ENCODE results near the gene TMED7.
"Not testable (repeated sequence)": the region's sequence is repeated elsewhere in the genome, so short reads cannot be mapped to it uniquely, and the experiment has no call there.

Gene TMED7

DNA sequence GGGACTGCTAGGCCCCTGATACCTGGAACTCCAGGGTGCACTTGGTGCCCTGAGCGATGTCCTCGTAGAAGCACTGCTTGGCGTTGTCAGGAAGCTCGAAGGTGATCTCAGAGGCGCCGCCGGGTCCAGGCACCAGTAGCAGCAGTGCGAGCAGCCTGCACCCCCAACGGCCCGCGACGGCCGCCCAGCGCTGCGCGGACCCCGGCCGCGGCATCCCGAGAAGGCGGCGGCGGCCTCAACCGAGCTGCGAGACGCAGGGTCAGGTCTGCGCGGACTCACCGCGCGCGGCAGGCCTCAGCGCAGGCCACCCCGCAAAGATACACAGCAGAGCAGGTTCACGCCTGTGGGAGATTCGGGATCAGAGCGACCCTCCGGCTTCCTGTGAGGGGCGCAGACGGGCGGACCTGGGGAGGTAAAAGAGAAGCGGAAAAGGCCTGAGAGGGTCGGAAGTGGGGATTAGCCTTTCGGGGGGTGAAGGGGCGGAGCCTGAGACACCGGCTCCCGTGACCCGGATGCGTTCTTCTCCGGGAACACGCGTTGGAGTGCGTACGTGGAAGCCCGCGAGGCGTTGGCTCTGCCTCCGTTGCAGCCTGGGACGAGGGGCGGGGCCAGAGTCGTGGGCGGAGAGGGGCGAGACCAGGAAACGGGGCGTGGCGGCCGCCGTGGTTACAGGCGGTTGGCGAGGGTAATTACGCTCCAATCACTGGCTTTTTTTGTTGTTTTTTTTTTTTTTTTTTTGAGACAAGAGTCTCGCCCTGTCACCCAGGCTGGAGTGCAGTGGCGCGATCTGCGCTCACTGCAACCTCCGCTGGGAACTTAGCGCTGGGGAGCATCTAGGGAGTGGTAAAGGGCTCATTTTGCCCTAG, at the start of gene TMED7:
TSS of gene TMED7 (minus strand) at position 458 of the 866 bp plus-strand sequence. CDS start at position 214, 244 bp downstream.
- DNase-seq (ENCODE audit: low read depth in 2 of 2), result peak; percentile 100

DNA sequence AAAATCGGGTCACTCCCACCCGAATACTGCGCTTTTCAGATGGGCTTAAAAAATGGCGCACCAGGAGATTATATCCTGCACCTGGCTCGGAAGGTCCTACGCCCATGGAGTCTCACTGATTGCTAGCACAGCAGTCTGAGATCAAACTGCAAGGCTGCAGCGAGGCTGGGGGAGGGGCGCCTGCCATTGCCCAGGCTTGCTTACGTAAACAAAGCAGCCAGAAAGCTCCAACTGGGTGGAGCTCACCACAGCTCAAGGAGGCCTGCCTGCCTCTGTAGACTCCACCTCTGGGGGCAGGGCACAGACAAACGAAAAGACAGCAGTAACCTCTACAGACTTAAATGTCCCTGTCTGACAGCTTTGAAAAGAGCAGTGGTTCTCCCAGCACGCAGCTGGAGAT, 48.9 kb upstream of the TMED7 start:
- DNase-seq (ENCODE audit: low read depth in 2 of 2), result not testable (repeated sequence)

DNA sequence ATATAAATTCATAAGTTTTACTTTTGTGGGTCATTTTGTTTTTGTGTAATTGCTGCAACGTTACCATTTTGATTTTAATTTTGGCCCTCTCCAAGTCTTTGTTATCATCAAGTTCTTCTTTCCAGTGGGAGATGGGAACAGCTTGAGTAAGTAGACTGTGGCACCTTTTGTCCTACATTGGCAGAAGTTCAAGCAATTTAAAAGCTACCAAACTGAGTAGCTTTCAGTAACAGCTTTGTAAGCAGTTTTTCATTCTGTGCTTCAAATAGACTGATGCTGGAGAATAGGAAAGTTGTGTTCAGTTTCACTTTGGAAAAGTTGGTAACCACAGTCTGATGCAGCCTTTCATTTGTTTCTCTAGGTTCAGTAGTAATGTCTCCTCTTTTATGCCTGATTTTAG, 47.8 kb upstream of the TMED7 start:
- no peak for DNase-seq (ENCODE audit: low read depth in 2 of 2)

DNA sequence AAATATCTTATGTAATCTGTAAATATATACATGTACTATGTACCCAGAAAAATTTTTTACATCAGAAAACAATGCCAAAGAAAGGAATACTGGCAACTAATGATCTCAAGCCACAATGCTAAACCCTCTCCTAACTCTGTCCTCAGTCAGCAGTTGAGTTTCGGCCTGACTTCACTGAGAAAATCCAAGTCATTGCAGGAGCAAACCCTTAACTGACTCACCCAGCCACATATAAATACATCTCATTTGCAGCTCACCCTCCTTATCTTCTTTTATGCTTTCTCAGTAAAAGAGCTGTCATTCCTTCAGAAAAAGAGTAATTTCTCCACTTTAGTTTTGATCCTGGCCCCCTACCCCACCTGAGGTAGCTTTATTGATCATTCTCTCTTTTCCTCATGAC, 46.1 kb upstream of the TMED7 start:
- peak in 1 of 2 donors; percentile 1 for DNase-seq (ENCODE audit: low read depth in 2 of 2)

DNA sequence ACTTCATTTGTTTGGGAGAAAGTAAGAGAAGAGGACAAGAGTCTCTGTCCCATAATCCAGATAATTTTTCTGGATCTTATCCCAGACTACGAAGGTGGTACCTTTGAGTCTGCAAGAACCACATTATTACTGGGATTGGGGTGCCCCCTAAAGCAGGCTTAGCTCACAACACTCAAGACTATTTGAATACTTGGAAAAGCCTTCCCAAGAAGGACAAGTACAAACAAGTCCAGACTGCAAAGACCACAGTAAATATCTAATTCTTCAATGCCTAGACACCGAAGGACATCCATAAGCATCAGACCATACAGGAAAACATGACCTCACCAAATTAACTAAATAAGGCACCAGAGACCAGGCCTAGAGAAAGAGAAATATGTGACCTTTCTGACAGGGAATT, 40.2 kb upstream of the TMED7 start:
- no peak for DNase-seq (ENCODE audit: low read depth in 2 of 2)

DNA sequence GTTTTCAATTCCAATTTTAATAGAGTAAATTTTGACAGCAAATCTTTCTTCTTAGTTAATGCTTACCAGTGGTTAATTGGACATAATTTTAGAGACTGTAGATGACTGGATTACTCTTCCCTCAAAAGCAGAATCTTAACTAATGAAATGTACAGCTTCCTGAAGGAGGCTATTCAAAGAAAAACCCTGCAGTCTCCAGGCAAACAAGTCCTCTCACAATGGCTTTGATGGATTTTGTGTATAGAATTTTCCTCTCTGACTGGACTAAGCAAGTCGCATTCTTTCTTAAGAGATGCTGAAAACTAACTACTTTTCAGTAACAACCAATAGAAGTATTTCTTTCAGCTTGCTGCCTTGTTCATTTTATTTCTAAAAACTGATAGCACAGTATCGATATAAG, 35.7 kb upstream of the TMED7 start:
- no peak for DNase-seq (ENCODE audit: low read depth in 2 of 2)

DNA sequence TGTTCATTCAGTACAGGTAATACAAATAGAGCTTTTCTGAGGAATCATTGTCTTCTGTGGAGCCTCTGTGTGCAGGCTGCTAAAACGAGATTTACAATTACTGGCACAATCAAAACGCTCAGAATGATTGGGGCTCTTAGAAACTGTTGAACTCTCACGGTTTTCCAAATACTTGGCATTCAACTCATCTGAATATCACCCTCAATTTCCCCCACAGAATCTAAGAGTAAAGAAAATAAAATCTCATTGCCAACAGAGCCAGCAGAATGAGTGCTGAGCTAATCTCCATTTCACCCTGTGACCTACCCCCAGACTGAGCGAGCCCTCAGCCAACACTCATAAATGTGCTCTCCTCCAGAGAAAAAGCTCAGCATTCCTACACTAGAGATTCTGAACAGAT, 35.3 kb upstream of the TMED7 start:
- no peak for DNase-seq (ENCODE audit: low read depth in 2 of 2)

DNA sequence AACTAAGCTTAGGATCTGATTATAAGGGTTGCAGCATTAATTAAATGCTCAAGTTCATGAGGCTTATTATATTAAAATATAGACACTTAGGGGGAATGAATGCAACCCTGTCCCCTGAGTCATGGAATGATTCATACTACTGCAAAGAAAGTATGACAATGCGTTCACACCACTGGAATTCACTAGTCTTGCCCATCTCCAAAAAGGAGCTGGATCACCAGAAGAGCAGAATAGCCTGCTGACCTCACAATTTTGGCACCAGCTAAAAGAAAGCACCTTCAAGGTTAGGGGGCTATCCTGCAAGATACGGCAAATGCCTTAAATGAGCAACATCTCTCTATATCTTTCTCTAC, 32.0 kb upstream of the TMED7 start:
- DNase-seq (ENCODE audit: low read depth in 2 of 2), result no peak

DNA sequence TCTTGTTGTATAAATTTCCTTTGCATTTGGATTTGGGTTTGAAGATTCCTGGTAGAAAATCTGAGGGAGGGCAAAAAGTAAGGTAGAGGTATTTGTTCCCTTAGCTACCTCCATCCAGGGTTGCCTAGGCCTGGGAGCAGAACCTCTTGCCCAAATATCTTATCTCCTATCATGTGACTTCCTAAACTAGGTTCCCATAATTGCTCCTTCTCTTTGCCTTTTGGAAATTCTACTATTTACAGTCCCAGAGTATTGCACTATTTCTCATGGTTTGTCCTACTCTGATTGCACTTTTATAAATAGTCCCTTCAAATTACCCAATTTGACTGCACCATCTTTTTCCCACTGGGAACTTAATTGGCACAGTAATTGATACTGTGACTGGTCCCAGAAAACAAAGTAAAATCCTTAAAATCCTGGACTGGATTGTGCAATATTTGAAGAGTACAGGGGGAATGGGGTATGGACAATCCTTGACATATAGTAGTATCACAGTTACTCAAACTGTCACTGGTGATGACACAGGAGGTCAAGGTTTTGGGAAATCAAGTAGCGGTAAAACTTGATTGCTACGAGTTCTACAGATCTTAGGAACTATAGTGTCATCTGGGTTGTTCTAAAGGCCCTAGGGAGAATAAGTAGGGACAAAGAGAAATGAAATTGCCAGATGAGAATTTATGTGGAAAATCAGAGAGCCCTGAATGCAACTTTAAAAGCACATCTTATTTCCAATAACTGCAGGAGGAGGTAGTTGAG, 31.5 kb upstream of the TMED7 start:
- no peak for DNase-seq (ENCODE audit: low read depth in 2 of 2)

DNA sequence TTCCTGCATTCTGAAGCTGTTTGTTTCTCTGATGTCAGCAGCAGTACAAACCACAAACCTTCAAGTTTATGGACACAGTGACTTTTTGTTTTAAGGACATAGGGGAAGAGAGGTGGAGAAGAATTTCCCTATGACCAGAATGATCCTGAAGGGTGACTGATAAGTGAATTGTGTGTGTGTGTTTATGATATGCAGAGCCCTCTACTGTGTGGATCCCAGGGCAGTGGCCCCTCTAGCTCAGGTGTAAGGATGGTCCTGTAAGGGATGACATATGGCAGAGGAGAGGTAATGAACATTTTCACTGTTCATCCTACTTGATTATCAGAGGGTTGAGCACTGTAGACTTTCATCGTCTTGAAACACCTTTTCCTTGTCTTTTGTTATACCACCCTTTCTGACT, 30.6 kb upstream of the TMED7 start:
- no peak for DNase-seq (ENCODE audit: low read depth in 2 of 2)

DNA sequence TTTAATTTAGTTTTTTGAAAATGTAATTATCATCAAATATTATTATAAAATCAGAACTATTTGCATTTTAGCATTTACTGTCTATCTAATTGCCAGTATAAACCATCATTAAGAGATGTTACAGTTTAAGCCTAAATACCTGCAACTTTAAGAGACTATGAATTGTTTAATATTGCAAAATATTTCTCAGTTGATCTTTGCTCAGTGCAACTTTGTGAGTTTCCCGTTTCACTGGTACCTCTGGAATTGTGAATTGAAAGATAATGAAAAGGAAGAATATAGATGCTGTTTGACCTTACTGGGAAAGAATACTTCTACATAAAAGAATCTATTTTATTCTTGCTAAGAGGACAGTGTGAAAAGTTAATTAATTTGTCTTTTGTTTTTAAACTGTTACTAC, 30.2 kb upstream of the TMED7 start:
- no peak for DNase-seq (ENCODE audit: low read depth in 2 of 2)

DNA sequence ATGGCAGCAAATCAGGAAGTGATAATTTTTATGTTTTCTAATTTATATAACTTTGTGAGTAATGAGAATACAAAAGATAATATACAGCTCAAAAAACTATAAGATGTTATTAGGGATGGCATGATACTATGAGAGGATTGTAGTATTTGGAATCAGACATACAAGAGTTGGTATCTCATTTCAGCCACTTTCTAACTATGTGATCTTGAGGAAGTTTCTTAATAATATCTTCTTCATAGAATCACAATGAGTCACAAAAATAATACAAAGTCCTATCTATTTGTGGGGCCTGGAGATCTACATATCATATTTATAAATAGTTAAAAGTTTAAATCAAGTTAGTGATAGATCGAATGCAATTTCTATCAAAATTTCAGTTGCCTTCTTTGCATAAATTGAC, 23.7 kb upstream of the TMED7 start:
- no peak for DNase-seq (ENCODE audit: low read depth in 2 of 2)

DNA sequence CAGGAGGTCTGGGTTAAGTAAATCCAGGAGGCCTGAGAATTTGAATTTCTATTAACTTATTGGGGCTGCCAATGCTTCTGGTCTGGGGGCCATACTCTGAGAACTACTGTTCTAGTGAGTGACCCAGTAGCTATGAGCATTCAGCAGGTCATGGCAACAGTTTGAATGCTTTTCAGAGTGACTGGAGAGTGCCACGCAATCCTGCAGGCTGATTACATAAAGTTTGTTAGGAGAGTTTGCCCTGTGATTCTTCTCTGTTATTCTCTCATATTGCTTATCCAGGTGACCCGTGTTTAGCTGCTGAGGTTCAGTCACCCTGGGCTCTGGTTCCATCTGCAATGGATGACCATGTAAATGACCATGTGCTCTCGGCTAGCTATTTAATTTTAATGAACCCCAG, 22.2 kb upstream of the TMED7 start:
- no peak for DNase-seq (ENCODE audit: low read depth in 2 of 2)

DNA sequence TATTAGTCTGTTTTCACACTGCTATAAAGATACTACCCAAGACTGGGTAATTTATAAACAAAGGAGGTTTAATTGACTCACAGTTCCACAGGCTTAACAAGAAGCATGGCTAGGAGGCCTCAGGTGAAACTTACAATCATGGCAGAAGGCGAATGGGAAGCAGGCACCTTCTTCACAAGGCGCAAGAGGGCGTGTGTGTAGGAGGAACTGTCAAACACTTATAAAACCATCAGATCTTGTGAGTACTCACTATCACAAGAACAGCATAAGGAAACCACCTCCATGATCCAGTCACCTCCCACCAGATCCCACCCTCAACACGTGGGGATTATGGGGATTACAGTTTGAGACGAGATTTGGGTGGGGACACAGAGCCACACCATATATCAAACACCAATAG, 19.6 kb upstream of the TMED7 start:
- DNase-seq (ENCODE audit: low read depth in 2 of 2), result not testable (repeated sequence)

DNA sequence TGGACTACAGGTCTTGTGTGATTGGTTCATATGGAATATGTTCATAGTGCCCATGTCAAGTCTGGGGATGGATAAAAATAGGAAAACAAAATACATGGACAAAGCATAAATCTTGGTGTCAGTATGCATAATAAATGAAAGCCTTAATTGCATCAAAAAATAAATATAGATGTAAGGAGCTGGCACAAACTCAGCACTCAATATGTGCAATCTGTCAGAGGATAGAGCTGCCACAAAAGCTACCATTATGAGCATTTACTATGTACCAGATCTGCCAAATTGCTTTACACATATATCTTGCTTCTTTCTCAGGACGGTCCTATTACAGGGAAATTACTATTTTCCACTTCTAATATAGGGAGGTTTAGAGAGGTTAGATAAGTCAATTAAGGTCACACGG, 18.2 kb upstream of the TMED7 start:
- DNase-seq (ENCODE audit: low read depth in 2 of 2), result no peak

DNA sequence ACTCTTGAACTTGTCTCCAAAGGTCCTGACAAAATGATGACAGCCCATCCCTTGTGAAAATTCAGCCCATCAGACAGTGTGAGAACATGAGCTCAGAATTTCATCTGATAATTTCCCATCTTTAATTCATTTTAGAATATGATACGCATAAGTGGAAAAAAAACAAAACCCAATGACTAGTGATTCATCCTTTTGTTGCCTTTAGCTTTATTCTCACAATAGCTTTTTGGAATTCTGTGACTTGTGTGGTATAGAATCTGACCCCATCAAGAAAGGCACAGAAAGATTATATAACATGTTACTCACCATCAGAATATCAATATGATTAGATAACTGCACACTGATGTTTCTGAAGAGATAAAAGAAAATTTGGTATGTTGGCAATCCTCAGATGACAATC, 16.1 kb upstream of the TMED7 start:
- no peak for DNase-seq (ENCODE audit: low read depth in 2 of 2)

DNA sequence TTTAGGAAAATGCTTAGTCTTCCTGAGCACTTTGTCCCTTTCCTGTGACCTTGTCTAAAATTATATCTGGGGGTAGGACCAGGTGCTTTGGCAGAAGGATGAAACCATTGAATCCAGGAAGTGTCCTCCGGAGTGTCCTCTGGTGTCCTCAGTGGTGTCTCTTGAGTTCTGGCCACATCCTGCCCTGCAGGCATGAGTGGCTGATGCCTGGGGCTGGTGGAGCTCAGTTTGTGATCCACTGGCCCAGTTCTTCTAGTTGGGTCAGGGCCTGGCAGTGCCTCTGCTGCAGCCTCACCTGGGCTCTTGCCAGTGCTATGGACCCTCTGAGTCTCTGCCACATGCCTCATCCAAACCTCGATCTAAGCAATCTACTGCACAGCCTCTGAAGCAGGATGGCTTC, 14.4 kb upstream of the TMED7 start:
- DNase-seq (ENCODE audit: low read depth in 2 of 2), result no peak

DNA sequence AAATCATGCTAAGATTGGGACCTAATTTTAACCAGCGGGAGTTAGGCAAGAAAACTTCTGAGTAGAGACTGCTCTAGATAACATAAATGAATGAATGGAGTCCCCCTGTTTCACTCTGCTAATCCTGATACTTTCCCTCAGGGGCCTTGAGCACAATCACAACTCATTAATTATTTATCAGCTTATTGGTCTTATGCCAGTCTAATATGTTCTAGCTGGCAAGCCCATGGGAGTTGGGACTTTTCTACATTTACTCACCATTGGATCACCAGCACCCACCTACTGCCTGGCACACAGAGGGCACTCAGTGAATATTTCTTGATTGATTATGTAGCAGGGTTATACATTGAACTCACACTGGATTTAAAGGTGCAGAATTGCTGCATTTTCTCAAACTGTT, 13.5 kb upstream of the TMED7 start:
- DNase-seq (ENCODE audit: low read depth in 2 of 2), result no peak

DNA sequence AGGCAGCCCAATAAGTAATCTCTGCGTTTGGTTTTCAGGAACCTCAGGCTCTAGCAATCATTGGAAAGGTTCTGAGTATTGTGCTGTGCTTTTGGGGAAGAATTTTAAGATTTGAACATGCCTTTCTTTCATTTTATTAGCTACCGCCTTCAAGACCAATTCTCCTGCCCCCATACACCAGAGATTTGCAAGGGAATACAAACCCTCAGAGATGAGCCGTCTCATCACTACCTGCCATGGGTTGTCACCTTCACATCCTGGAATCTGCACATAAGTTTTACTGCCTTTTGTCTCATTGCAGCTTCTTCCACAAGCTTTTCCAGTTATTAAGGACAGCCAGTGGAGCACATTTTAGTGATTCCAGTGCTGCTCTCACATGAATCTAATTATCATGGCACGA, 11.7 kb upstream of the TMED7 start:
- DNase-seq (ENCODE audit: low read depth in 2 of 2), result no peak

DNA sequence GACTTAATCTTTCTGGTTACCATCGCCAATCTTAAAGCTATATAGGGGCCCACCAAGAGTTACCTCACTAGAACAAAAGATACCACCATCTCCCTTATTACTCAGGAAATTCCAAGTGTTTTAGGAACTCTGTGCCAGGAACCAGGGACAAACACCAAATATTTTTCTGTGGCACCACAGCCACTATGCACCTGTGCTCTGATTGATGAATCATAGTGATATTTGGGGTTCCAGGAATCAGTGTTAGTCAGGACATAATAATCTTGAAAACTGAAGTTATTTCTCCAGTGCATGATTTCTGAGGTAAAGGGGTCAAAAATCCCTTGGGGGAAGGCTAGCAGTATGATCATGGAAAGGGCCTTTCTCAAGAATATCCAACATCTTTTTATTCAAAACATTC, 10.2 kb upstream of the TMED7 start:
- no peak for DNase-seq (ENCODE audit: low read depth in 2 of 2)

DNA sequence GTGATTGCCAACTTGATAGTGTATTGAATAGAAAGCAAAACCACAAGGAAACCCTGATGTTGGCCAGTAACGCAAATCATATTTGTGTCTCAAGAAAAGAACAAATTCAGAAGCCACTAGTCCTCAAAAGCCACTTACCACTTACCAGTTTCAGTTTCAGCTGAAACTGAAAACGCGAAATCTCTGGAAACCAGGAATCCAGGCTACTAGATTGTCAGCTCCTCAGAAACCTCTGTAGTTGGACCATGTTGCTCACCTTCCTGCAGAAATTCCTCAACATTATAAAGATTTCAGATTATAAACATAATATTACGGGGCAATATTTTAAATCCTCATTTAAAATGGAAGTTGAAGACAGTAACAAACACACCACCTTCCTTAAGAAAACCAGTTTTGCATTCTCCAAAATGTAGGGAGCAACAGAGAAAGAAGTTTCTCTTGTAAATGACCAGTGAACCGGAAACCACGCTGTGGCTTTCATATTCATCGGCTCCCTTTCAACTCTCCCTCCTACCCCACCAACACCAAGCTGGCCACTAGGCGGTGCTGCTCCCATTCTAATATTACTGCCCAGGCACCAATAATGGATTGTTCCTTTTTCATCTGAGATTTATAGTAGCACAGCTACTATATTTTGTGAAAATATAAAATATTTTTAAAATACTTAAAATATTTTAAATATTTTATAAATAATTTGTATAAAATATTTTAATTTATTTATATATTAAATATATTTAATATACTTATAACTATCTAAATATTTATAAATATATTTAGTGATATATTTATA, 8.7 kb upstream of the TMED7 start:
- DNase-seq (ENCODE audit: low read depth in 2 of 2), result peak; percentile 80 to 84

DNA sequence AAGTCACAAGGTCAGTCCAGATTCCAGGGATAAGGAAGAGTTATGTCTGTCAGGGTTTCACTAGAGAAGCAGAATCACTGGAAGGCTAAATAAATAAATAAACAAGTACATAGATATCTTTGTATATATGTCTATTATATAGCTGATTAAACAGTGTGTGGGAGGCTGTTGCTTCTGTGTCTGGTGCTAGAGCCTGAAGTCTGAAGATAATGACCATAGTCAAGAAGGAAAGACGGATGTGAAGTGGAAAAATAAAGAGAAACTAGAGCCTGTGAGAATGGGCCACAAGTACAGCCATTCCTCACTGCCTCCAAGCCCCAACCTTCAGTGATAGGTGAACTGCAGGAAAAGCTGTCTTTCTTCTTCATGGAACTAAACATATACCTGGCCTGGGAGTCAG, 4.1 kb upstream of the TMED7 start:
- no peak for DNase-seq (ENCODE audit: low read depth in 2 of 2)

Measured in stimulated activated CD4-positive, alpha-beta T cell treated with anti-CD3 and anti-CD28 coated beads, Interleukin-4, amount 100 ng/mL, for 48 hours (primary cell).